C4-2B (cell line): ENCODE data around the gene RHBDL1.

Experiments
- ZFX ChIP-seq: fragments of 450-650 bp; IDR thresholded peaks from 2 replicates; pipeline ENCODE4 v1.6.1; 2017
- TF ChIP-seq, protein P1 (sequence below): fragments of 450-650 bp; conservative IDR thresholded peaks from 2 replicates; pipeline ENCODE4 v1.5.1; 2017; ENCODE audit warnings: mild to moderate bottlenecking

GRCh38 chr16:714079-714478 is 38.6 kb downstream of the RHBDL1 start:
- TF ChIP-seq, protein P1, sequence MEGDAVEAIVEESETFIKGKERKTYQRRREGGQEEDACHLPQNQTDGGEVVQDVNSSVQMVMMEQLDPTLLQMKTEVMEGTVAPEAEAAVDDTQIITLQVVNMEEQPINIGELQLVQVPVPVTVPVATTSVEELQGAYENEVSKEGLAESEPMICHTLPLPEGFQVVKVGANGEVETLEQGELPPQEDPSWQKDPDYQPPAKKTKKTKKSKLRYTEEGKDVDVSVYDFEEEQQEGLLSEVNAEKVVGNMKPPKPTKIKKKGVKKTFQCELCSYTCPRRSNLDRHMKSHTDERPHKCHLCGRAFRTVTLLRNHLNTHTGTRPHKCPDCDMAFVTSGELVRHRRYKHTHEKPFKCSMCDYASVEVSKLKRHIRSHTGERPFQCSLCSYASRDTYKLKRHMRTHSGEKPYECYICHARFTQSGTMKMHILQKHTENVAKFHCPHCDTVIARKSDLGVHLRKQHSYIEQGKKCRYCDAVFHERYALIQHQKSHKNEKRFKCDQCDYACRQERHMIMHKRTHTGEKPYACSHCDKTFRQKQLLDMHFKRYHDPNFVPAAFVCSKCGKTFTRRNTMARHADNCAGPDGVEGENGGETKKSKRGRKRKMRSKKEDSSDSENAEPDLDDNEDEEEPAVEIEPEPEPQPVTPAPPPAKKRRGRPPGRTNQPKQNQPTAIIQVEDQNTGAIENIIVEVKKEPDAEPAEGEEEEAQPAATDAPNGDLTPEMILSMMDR = no peak
- TF ChIP-seq ZFX = no peak
